Measurements from ENCODE around the gene SELENOM.

Gene SELENOM

DNA sequence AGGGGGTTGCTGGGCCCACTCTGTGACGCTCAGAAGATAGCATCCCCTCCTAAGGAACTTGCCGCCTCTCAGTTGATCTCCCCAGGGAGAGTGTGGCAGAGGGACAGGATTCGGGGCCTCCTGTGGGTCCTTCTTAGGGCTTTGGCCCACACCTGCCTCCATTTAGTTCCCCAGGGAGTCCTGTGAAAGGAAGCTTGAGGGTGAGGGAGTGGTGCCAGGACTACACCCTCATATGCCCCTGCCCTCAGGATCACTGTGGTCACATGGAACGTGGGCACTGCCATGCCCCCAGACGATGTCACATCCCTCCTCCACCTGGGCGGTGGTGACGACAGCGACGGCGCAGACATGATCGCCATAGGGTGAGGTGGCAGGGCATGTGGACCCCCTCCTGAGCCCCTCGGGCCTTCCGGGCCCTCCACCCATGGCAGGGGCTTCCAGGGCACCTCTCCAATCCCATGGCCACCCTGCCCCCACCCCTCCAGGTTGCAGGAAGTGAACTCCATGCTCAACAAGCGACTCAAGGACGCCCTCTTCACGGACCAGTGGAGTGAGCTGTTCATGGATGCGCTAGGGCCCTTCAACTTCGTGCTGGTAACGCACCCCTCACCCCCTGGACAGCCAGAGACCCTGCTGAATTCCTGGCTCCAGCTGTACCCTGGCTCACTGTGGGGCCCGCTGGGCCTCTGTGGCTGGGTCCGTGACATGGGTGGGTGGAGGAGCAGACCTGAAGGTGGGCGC, 18.9 kb upstream of the SELENOM start:
- no peaks in the 10 kb centered on the region for H3K4me1 ChIP-seq (ENCODE audit: control insufficient read depth in 1 of 2, insufficient read depth in 1 of 2, low read depth in 1 of 2, low read length in 1 of 2)
- no peak overlapping the region for H3K27ac ChIP-seq
- TF ChIP-seq, protein P1, sequence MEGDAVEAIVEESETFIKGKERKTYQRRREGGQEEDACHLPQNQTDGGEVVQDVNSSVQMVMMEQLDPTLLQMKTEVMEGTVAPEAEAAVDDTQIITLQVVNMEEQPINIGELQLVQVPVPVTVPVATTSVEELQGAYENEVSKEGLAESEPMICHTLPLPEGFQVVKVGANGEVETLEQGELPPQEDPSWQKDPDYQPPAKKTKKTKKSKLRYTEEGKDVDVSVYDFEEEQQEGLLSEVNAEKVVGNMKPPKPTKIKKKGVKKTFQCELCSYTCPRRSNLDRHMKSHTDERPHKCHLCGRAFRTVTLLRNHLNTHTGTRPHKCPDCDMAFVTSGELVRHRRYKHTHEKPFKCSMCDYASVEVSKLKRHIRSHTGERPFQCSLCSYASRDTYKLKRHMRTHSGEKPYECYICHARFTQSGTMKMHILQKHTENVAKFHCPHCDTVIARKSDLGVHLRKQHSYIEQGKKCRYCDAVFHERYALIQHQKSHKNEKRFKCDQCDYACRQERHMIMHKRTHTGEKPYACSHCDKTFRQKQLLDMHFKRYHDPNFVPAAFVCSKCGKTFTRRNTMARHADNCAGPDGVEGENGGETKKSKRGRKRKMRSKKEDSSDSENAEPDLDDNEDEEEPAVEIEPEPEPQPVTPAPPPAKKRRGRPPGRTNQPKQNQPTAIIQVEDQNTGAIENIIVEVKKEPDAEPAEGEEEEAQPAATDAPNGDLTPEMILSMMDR (IDR thresholded peaks at IDR 0.05), result no peak
- no peaks in the 10 kb centered on the region for H3K36me3 ChIP-seq
- peaks cover 6% of the 10 kb centered on the region for H3K27me3 ChIP-seq
- H3K9me3 ChIP-seq, result no peaks in the 10 kb centered on the region
- no peak overlapping the region for H3K4me3 ChIP-seq (ENCODE audit: low read depth in 1 of 2, low read length in 1 of 2)

DNA sequence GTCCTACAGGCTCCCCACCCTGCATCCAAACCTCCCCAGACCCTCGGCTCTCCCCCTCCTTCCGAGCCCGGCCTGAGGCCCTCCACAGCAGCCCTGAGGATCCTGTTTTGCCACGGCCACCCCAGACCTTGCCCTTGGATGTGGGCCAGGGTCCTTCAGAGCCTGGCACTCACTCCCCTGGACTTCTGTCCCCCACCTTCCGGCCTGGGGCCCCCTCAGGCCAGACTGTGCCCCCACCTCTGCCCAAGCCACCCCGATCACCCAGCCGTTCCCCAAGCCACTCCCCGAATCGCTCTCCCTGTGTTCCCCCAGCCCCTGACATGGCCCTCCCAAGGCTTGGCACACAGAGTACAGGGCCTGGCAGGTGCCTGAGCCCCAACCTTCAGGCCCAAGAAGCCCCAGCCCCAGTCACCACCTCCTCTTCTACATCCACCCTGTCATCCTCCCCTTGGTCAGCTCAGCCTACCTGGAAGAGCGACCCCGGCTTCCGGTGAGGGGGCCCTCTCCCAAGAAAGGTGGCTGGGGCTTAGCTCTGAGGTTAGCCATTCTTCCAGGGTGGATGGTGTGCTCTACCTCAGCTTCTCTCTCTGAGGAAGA, 18.3 kb upstream of the SELENOM start:
- no peak overlapping the region for H3K27ac ChIP-seq
- TF ChIP-seq, protein P1 (IDR thresholded peaks at IDR 0.05), result no peak
- no peak overlapping the region for H3K4me3 ChIP-seq (ENCODE audit: low read depth in 1 of 2, low read length in 1 of 2)
- H3K36me3 ChIP-seq, result no peaks in the 10 kb centered on the region
- peaks cover 6% of the 10 kb centered on the region for H3K27me3 ChIP-seq
- H3K4me1 ChIP-seq (ENCODE audit: control insufficient read depth in 1 of 2, insufficient read depth in 1 of 2, low read depth in 1 of 2, low read length in 1 of 2), result no peaks in the 10 kb centered on the region
- H3K9me3 ChIP-seq, result no peaks in the 10 kb centered on the region

DNA sequence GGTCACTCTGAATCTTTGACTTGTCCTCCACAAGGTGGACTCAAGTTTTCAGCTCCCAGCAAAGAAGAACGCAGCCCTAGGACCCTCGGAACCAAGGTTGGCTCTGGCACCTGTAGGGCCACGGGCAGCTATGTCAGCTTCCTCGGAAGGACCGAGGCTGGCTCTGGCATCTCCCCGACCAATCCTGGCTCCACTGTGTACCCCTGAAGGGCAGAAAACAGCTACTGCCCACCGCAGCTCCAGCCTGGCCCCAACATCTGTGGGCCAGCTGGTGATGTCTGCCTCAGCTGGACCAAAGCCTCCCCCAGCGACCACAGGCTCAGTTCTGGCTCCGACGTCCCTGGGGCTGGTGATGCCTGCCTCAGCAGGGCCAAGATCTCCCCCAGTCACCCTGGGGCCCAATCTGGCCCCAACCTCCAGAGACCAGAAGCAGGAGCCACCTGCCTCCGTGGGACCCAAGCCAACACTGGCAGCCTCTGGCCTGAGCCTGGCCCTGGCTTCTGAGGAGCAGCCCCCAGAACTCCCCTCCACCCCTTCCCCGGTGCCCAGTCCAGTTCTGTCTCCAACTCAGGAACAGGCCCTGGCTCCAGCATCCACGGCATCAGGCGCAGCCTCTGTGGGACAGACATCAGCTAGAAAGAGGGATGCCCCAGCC, 17.6 kb upstream of the SELENOM start:
- Histone ChIP-seq H3K27ac (no peak overlapping the region), H3K9me3 (no peaks in the 10 kb centered on the region), H3K4me1 (ENCODE audit: control insufficient read depth in 1 of 2, insufficient read depth in 1 of 2, low read depth in 1 of 2, low read length in 1 of 2) (no peaks in the 10 kb centered on the region), H3K36me3 (no peaks in the 10 kb centered on the region), H3K27me3 (peaks cover 6% of the 10 kb centered on the region), H3K4me3 (ENCODE audit: low read depth in 1 of 2, low read length in 1 of 2) (no peak overlapping the region)
- TF ChIP-seq, protein P1 (IDR thresholded peaks at IDR 0.05), result no peak

DNA sequence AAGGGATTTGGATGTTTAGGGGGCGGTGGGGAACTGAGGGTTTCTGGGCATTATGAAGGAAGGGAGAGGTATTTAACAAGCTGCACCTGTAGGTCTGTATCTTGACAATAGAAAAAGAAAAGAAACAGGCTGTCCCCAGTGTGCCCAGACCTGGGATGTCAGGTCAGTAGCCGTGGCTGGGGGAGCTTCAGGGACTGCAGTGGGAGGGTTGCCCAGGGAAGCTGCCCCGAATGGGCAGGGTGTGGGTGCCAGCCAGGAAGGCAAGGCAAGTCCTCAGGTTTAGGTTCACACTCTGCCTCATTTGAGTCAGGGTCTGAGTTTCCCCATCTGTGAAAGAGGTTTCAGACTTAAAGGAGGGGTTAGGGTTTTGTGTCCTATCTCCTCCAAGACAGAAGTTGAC, 16.9 kb upstream of the SELENOM start:
- Histone ChIP-seq H3K4me1 (ENCODE audit: control insufficient read depth in 1 of 2, insufficient read depth in 1 of 2, low read depth in 1 of 2, low read length in 1 of 2) (no peaks in the 10 kb centered on the region), H3K36me3 (no peaks in the 10 kb centered on the region), H3K4me3 (ENCODE audit: low read depth in 1 of 2, low read length in 1 of 2) (no peak overlapping the region), H3K27me3 (peaks cover 6% of the 10 kb centered on the region), H3K27ac (no peak overlapping the region), H3K9me3 (no peaks in the 10 kb centered on the region)
- TF ChIP-seq, protein P1 (IDR thresholded peaks at IDR 0.05), result no peak

DNA sequence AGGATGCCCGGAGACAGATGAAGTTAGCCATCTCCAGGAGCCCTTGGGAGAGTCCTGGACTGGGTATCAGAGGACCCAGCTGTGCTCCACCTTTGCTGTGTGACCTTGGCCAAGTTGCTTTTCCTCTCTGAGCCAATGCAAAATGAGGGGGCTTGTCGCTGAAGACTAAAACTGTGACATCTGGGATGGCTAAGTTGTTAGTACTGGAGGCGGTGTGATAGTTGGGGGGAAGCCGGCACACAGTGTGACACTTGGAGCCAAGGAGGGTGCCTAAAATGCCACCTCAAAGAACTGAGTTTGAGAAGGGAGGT, 15.9 kb upstream of the SELENOM start:
- no peak overlapping the region for H3K27ac ChIP-seq
- H3K4me3 ChIP-seq (ENCODE audit: low read depth in 1 of 2, low read length in 1 of 2), result no peak overlapping the region
- no peaks in the 10 kb centered on the region for H3K36me3 ChIP-seq
- H3K9me3 ChIP-seq, result no peaks in the 10 kb centered on the region
- TF ChIP-seq, protein P1 (IDR thresholded peaks at IDR 0.05), result no peak
- peaks cover 6% of the 10 kb centered on the region for H3K27me3 ChIP-seq
- H3K4me1 ChIP-seq (ENCODE audit: control insufficient read depth in 1 of 2, insufficient read depth in 1 of 2, low read depth in 1 of 2, low read length in 1 of 2), result no peaks in the 10 kb centered on the region

Measured in neutrophil (primary cell).